ENCODE measurements around the gene MEI1. TPM values are rescaled to one million over a fixed set of nuclear protein-coding genes. Genes with fewer than 3 reads are reported as not detected.

Gene MEI1
- total and polyA plus RNA-seq, 4 donors, result 0.33 to 1.3 (median 0.72) TPM

DNA sequence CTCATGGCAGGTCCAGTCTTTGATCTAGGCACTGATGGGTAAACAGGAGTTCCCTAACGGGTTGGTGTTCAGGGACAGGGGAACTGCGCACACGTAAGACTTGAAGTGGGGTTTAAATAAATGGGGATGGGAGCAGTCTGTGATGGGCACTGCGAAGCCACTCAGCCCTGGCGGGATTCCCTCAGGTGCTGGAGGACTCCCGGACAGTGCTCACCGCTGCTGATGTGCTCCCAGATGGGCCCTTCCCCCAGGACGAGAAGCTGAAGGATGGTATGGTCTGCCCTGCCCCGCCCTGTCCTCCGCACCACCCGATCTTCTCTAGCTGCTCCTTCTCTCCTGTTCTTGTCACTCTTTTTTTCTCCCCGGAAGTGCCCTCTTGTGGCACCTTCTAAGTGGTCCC is 110.7 kb downstream of the MEI1 start:
- no peak overlapping the region for H3K9ac ChIP-seq (ENCODE audit: low read depth in 1 of 2, low read length in 2 of 2)
- 94% methylated on average over 12 of the region's 12 CpGs for WGBS
- H3K9me3 ChIP-seq (ENCODE audit: control insufficient read depth in 4 of 4, low read length in 3 of 4), result no peaks in the 10 kb centered on the region
- DNase-seq (ENCODE audit: low spot score), result no peak
- no peak for TF ChIP-seq GABPA (IDR thresholded peaks at IDR 0.05 in 1 of 2, conservative IDR thresholded peaks at IDR 0.05 in 1 of 2)
- no peak for TF ChIP-seq FOXA1 (IDR thresholded peaks at IDR 0.05)
- no peak for TF ChIP-seq JUND (IDR thresholded peaks at IDR 0.05)
- TF ChIP-seq, protein P1, sequence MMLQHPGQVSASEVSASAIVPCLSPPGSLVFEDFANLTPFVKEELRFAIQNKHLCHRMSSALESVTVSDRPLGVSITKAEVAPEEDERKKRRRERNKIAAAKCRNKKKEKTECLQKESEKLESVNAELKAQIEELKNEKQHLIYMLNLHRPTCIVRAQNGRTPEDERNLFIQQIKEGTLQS (IDR thresholded peaks at IDR 0.05), result no peak
- TF ChIP-seq, protein P2, sequence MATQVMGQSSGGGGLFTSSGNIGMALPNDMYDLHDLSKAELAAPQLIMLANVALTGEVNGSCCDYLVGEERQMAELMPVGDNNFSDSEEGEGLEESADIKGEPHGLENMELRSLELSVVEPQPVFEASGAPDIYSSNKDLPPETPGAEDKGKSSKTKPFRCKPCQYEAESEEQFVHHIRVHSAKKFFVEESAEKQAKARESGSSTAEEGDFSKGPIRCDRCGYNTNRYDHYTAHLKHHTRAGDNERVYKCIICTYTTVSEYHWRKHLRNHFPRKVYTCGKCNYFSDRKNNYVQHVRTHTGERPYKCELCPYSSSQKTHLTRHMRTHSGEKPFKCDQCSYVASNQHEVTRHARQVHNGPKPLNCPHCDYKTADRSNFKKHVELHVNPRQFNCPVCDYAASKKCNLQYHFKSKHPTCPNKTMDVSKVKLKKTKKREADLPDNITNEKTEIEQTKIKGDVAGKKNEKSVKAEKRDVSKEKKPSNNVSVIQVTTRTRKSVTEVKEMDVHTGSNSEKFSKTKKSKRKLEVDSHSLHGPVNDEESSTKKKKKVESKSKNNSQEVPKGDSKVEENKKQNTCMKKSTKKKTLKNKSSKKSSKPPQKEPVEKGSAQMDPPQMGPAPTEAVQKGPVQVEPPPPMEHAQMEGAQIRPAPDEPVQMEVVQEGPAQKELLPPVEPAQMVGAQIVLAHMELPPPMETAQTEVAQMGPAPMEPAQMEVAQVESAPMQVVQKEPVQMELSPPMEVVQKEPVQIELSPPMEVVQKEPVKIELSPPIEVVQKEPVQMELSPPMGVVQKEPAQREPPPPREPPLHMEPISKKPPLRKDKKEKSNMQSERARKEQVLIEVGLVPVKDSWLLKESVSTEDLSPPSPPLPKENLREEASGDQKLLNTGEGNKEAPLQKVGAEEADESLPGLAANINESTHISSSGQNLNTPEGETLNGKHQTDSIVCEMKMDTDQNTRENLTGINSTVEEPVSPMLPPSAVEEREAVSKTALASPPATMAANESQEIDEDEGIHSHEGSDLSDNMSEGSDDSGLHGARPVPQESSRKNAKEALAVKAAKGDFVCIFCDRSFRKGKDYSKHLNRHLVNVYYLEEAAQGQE (IDR thresholded peaks at IDR 0.05), result no peak
- TF ChIP-seq, protein P3, sequence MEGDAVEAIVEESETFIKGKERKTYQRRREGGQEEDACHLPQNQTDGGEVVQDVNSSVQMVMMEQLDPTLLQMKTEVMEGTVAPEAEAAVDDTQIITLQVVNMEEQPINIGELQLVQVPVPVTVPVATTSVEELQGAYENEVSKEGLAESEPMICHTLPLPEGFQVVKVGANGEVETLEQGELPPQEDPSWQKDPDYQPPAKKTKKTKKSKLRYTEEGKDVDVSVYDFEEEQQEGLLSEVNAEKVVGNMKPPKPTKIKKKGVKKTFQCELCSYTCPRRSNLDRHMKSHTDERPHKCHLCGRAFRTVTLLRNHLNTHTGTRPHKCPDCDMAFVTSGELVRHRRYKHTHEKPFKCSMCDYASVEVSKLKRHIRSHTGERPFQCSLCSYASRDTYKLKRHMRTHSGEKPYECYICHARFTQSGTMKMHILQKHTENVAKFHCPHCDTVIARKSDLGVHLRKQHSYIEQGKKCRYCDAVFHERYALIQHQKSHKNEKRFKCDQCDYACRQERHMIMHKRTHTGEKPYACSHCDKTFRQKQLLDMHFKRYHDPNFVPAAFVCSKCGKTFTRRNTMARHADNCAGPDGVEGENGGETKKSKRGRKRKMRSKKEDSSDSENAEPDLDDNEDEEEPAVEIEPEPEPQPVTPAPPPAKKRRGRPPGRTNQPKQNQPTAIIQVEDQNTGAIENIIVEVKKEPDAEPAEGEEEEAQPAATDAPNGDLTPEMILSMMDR (IDR thresholded peaks at IDR 0.05; ENCODE audit: low read depth, low read length, missing input control), result no peak
- TF ChIP-seq RXRA (IDR thresholded peaks at IDR 0.05), result no peak
- no peak for TF ChIP-seq NR2F2 (IDR thresholded peaks at IDR 0.05)
- no peaks in the 10 kb centered on the region for H3K4me1 ChIP-seq (ENCODE audit: control insufficient read depth in 4 of 4, insufficient read depth in 4 of 4, low read length in 3 of 4)
- no peaks in the 10 kb centered on the region for H3K27me3 ChIP-seq (ENCODE audit: control insufficient read depth in 4 of 4, insufficient read depth in 4 of 4, low read length in 3 of 4)
- no peak overlapping the region for H3K27ac ChIP-seq (ENCODE audit: low read depth in 1 of 2, low read length in 2 of 2)
- peaks cover 0 to 6% (median 2%) of the 10 kb centered on the region in 4 donors for H3K36me3 ChIP-seq (ENCODE audit: control insufficient read depth in 4 of 4, insufficient read depth in 3 of 4, low read depth in 1 of 4, low read length in 3 of 4)
- no peak overlapping the region for H3K4me3 ChIP-seq (ENCODE audit: low read depth in 1 of 3, low read length in 3 of 3)

DNA sequence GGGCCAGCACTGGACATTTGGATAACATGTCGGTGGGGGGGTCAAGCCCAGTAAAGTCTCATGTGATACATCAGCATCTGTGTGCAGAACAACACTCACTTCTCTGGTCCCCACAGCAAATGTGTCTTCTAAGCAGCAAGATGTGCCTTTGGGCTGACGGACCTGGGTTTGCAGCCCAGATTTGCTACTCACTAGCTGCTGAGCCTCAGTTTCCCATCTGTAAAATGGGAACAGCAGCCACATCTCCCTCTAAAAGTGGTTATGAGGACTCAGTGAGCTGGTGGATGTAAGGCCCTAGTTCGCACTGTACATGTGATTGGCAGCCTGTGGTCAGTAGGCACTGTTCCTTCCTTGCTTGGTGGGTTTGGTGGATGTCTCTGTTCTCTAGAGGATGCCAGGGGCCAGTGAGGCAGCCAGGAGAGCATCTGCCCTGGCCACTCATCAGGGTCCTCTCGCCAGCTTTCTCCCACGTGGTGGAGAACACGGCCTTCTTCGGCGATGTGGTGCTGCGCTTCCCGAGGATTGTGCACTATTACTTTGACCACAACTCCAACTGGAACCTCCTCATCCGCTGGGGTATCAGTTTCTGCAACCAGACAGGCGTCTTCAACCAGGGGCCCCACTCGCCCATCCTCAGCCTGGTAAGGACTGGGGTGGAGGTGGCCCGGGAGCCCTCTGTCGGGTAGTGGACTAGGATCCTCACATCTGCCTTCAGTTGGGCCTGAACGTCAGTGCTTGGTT is 113.7 kb downstream of the MEI1 start:
- 96% methylated on average over 16 of the region's 16 CpGs for WGBS
- H3K9me3 ChIP-seq (ENCODE audit: control insufficient read depth in 4 of 4, low read length in 3 of 4), result no peaks in the 10 kb centered on the region
- no peak overlapping the region for H3K4me3 ChIP-seq (ENCODE audit: low read depth in 1 of 3, low read length in 3 of 3)
- no peak for TF ChIP-seq TAF1 (conservative IDR thresholded peaks at IDR 0.05)
- TF ChIP-seq FOXA2 (IDR thresholded peaks at IDR 0.05), result no peak
- TF ChIP-seq SP1 (IDR thresholded peaks at IDR 0.05), result no peak
- TF ChIP-seq, protein P4, sequence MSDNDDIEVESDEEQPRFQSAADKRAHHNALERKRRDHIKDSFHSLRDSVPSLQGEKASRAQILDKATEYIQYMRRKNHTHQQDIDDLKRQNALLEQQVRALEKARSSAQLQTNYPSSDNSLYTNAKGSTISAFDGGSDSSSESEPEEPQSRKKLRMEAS (IDR thresholded peaks at IDR 0.05), result no peak
- TF ChIP-seq JUND (IDR thresholded peaks at IDR 0.05), result no peak
- TF ChIP-seq, protein P1 (IDR thresholded peaks at IDR 0.05), result no peak
- TF ChIP-seq EGR1 (IDR thresholded peaks at IDR 0.05; ENCODE audit: low read depth in 2 of 2), result no peak
- TF ChIP-seq, protein P2 (IDR thresholded peaks at IDR 0.05), result no peak
- no peak for TF ChIP-seq GABPA (IDR thresholded peaks at IDR 0.05 in 1 of 2, conservative IDR thresholded peaks at IDR 0.05 in 1 of 2)
- TF ChIP-seq HNF4A (conservative IDR thresholded peaks at IDR 0.05), result no peak
- TF ChIP-seq YY1 (IDR thresholded peaks at IDR 0.05), result no peak
- no peak for TF ChIP-seq HNF4G (IDR thresholded peaks at IDR 0.05)
- TF ChIP-seq RAD21 (IDR thresholded peaks at IDR 0.05), result no peak
- TF ChIP-seq, protein P5, sequence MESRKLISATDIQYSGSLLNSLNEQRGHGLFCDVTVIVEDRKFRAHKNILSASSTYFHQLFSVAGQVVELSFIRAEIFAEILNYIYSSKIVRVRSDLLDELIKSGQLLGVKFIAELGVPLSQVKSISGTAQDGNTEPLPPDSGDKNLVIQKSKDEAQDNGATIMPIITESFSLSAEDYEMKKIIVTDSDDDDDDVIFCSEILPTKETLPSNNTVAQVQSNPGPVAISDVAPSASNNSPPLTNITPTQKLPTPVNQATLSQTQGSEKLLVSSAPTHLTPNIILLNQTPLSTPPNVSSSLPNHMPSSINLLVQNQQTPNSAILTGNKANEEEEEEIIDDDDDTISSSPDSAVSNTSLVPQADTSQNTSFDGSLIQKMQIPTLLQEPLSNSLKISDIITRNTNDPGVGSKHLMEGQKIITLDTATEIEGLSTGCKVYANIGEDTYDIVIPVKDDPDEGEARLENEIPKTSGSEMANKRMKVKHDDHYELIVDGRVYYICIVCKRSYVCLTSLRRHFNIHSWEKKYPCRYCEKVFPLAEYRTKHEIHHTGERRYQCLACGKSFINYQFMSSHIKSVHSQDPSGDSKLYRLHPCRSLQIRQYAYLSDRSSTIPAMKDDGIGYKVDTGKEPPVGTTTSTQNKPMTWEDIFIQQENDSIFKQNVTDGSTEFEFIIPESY (IDR thresholded peaks at IDR 0.05), result no peak
- TF ChIP-seq NR2F2 (IDR thresholded peaks at IDR 0.05), result no peak
- TF ChIP-seq FOXA1 (IDR thresholded peaks at IDR 0.05), result no peak
- DNase-seq (ENCODE audit: low spot score), result no peak
- H3K4me1 ChIP-seq (ENCODE audit: control insufficient read depth in 4 of 4, insufficient read depth in 4 of 4, low read length in 3 of 4), result no peaks in the 10 kb centered on the region
- no peaks in the 10 kb centered on the region for H3K27me3 ChIP-seq (ENCODE audit: control insufficient read depth in 4 of 4, insufficient read depth in 4 of 4, low read length in 3 of 4)
- peaks cover 0 to 6% (median 2%) of the 10 kb centered on the region in 4 donors for H3K36me3 ChIP-seq (ENCODE audit: control insufficient read depth in 4 of 4, insufficient read depth in 3 of 4, low read depth in 1 of 4, low read length in 3 of 4)
- H3K9ac ChIP-seq (ENCODE audit: low read depth in 1 of 2, low read length in 2 of 2), result no peak overlapping the region
- H3K27ac ChIP-seq (ENCODE audit: low read depth in 1 of 2, low read length in 2 of 2), result no peak overlapping the region

Measured in liver (tissue), 9 donors.